Skeletal muscle satellite cell (primary cell): ENCODE results near the gene PRSS3. TPM values are rescaled to one million over a fixed set of nuclear protein-coding genes. Genes with fewer than 3 reads are reported as not detected.

Experiments used
- small RNA-seq: library from RNA; depleted of rRNA; stranded (forward); fragments of <200 nt; gene quantifications from one replicate; pipeline ENCODE3, GENCODE V24; 2012

The PRSS3 gene

Small RNA genes lying within 50 kb of the gene (small RNA-seq; reads per million reads assigned to genes)
- not detected for gene RF00019
